ENCODE measurements around the gene NCOA3.

GRCh38 chr20:47631078-47631477, 129.4 kb downstream of the NCOA3 start:
- TF ChIP-seq CTCF (conservative IDR thresholded peaks at IDR 0.05; ENCODE audit: low read depth in 2 of 2) (no peak), EZH2phosphoT487 (IDR thresholded peaks at IDR 0.05; ENCODE audit: unreplicated experiment) (no peak), EZH2 (IDR thresholded peaks at IDR 0.05; ENCODE audit: low read depth, unreplicated experiment) (no peak), POLR2AphosphoS5 (IDR thresholded peaks at IDR 0.05; ENCODE audit: low read depth) (no peak), NANOG (IDR thresholded peaks at IDR 0.05; ENCODE audit: borderline replicate concordance) (no peak), CREB1 (CRISPR knock-in tag; IDR thresholded peaks at IDR 0.05; ENCODE audit: low read depth) (no peak), STAT1 (IDR thresholded peaks at IDR 0.05; ENCODE audit: unreplicated experiment) (no peak), REST (IDR thresholded peaks at IDR 0.05; ENCODE audit: unreplicated experiment) (no peak), ZNF331 (CRISPR knock-in tag; IDR thresholded peaks at IDR 0.05; ENCODE audit: low read depth) (no peak), JUNB (IDR thresholded peaks at IDR 0.05; ENCODE audit: unreplicated experiment) (no peak)

All from GM23338 (cell line).